GM18858 (cell line): ENCODE measurements around the gene TMEM271.
"Not testable (repeated sequence)": the region's sequence is repeated elsewhere in the genome, so short reads cannot be mapped to it uniquely, and the experiment has no call there.

Experiments
- ATAC-seq: cut with Tn5 transposase; IDR thresholded peaks from one replicate; pipeline ENCODE4 v1.9.1; 2021; ENCODE audit not compliant: unreplicated experiment

Gene TMEM271

DNA sequence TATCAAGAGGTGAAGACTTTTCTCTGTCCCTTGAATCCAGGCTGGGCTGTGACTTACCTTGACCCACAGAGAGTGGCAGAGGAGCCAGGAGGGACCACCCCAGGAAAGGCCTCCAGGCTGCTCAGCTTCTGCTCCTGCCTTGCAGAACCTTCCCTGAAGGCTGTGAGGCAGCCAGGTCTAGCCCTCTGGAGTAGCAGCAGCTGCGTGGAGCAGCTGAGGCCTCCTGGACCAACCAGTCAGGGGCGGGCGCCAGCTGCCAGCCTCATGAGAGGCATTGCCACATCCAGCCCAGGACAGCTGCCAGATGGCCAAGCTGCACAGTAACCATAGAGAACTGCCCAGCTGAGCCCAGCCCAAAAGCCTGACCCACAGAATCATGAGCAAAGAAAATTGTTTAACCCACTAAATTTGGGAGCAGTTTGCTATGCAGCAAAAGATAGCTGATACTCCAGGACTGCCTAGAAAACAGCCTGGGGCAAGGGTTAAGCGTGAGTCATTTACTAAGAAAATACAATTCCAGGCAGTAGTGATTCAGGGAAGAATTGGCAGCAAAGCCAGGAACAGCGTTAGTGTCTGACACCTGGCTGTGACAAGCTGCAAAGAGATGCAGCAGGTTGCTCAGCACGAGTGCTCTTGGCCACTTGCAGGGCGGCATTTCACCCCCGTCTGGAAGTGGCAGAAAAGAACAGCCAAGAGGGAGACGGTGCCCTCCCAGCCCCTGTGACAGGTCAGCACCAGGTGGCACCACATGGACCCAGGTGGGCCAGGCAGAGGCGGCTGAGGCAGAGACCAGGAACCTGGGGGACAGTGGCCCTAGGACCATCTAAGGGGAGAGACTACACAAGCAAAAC is 34.5 kb upstream of the TMEM271 start:
- no peak for ATAC-seq

DNA sequence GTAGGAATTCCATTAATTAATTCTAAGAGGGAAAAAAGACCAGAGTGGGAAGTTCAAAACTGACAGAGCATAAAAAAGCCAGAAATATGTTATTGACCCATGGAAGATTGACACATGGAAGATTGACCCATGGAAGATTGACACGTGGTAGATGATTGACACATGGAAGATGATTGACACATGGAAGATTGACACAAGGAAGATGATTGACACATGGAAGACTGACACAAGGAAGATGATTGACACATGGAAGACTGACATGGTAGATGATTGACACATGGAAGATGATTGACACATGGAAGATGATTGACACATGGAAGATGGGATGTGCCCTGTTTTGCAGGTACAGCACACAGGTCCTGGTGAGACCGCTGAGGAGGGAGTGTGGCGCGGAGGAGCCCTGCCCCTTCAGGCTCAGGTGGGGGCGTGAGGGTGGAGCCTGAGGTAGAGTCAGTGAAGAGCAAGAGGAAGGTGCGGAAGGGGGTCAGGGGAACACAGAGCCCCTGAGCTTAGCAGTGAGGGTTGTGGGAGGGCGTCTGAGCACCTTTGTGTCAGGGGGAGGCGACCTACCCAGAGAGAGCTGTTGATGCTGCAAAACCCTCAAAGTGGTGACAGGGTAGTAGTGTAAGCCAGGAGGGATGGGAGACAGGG is 33.4 kb upstream of the TMEM271 start:
- ATAC-seq: no peak

DNA sequence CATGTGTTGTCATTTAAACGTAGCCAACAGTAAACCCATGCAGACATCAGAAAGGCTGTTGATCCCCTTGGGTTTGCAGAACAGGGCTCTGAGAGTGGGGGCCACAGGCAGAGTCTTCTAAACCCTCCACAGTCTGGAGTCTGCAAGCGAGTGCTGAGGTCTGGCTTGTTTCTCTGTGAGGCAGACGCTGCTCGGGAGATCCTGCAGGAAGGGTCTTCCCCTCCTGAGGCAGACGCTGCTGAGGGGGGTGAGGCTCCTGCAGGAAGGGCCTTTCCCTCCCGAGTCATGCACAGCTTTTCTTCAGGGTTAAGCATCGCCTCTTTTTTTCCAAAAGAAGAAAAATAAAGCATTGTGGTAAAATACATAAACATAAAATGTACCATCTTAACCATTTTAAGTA is 32.1 kb upstream of the TMEM271 start:
- ATAC-seq: no peak

DNA sequence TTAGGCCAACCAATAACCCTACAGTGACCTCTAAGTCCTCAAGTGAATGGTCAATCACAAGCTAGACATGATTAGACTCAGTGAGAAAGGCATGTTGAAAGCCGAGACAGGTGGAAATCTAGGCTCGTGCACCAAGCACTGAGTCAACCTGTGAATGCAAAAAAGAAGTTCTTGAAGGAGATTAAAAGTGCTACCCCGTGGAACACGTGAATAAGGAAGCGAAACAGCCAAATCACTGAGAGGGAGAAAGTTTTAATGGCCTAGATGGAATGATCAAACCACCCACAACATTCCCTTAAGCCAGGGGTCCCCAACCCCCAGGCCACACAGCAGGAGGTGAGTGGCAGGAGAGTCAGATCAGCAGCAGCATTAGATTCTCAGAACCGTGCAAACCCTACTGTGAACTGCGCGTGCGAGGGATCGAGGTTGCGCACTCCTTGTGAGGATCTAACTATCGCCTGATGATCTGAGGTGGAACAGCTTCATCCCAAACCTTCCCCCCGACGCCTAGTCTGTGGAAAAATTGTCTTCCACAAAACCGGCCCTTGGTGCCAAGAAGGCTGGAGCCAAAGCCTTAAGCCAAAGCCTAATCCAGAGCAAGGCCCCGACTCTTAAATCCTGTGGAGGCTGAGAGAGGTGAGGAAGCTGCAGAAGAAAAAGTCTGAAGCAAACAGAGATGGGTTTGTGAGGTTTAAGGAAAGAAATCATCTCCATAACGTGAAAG is 29.8 kb upstream of the TMEM271 start:
- no peak for ATAC-seq

DNA sequence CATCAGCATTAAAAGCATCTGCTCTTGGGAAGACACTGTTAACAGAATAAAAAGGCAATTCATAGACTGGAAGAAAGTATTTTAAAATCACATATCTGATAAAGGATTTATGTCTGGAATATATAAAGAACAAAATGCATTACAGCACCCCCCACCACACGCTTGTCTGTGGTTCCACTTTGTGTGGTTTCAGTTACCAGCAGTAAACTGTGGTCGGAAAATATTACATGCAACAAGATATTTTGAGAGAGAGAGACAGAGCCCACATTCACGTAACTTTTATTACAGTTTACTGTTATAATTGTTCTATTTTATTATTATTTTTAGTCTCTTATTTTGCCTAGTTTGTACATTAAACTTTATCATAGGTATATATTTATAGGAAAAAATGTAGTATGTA is 28.0 kb upstream of the TMEM271 start:
- ATAC-seq: no peak

DNA sequence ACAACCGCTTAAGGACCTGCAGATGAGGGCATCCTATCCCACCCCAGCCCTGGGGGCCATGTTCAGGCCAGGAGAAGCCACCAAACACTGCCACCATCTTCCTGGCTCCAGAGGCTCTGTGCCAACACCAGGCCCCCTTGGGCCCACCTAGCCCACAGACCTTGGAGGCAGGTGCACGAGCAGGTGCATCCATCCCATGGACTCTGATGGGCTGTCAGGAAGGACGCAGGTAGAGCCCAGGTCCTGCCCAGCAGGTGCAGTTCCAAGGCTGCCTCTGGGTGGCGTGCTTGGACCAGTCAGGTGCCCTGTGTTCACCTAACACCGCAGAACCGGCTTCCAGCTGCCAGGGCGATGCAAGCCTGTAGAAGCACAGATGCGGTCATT is 26.5 kb upstream of the TMEM271 start:
- ATAC-seq: no peak

DNA sequence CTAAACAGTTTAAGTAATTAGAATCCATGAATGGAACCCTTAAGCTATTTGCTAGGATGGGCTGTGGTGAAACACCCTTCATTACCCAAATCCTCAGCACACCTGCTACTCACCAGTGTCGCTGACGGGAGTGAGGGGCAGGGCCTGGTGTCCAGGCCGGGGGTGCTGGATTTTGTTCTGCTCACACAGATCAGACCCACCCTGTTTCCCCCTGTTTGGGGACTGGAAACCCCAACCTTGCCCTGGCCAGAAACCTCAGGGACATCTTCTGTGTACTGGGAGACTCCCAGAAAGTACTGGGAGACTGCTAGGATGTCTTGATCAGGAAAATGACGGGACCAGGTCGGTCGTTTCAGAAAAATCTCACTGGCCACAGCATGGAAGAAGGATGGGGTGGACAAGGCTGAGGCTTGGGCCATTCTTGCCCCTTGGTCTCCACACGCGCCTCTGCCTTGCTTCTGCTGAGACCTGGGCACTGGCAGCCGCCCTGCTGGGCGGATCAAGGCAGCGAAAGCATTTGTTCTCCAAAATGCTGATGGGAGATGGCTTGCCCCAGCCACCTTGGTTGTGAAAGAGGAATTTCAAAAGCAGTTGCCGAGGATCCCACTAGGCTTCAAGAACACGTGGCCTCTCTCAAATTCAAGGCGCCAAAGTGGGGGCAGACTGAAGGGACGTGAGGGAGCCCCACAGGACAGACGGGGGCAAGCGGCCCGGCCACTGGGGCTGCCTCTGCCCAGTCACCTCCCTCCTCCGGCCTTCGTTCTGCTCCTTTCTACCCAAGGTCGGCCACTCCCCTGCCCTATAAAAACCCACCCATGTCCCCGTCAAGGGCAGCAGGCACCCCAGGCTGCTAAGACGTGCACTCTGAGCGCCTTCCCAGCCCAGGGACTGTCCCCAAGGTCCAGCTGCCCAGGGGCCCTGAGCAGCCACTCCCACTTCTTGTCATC is 25.8 kb upstream of the TMEM271 start:
- no peak for ATAC-seq

DNA sequence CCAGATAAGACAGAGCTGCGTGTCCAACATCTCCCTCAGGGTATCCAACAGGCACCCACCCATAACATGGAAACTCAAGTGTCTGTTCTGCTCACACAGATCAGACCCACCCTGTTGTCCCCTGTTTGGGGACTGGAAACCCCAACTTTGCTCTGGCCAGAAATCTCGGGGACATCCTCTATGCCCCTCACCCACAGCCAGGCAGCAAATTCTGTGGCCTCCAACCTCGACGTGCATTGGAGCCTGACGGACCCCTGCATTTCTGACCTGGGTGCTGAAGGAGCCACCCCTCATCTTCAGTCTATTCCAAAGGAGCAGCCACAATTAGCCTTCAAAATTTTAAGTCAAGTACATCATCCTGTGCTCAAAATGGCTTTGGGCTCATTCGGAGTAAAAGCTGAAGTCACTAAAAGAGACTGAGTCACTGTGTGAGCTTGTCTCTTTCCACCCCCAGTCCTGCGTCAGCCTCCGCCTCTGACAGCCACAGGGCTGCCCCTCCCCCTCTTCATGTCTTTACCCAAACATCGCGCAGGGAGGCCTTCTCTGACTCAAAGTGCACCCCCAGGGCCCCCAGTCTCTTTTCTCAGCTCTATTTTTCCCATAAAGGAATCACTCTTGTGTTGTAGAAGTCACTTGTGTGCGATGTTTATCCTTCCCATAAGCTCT is 24.9 kb upstream of the TMEM271 start:
- no peak for ATAC-seq

DNA sequence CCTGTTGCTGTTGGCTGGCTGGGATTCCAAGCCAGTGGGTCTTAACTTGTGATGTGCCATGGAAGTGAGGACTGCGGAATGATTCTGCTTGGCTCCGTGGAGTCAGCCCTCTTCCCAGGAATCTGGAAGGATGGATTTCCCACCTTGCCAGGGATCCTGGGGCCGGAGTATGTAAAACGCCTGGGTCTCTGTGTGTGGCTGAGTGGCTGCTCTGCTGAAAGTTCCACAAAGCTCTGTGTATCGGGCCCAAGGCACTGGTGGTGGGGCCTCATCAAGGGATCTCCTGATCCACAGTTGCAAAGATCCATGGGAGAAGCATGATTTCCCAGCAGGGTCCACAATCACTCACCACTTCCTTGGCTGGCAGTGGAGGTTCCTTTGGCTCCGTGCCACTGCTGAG is 24.1 kb upstream of the TMEM271 start:
- ATAC-seq: no peak

DNA sequence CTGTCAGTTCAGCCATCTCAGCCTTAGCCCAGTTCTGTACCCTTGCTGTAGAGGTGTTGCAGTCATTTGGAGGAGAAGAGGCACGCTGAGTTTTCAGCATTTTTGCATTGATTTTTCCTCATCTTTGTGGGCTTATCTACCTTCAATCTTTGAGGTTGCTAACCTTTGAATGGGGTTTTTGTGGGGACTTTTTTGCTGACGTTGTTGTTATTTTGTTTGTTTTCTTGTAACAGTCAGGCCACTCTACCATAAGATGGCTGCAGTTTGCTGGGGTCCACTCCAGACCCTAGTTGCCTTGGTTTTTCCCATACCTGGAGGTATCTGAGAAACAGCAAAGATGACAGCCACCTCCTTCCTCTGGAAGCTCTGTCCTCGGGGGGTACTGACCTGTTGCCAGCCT is 22.8 kb upstream of the TMEM271 start:
- no peak for ATAC-seq

DNA sequence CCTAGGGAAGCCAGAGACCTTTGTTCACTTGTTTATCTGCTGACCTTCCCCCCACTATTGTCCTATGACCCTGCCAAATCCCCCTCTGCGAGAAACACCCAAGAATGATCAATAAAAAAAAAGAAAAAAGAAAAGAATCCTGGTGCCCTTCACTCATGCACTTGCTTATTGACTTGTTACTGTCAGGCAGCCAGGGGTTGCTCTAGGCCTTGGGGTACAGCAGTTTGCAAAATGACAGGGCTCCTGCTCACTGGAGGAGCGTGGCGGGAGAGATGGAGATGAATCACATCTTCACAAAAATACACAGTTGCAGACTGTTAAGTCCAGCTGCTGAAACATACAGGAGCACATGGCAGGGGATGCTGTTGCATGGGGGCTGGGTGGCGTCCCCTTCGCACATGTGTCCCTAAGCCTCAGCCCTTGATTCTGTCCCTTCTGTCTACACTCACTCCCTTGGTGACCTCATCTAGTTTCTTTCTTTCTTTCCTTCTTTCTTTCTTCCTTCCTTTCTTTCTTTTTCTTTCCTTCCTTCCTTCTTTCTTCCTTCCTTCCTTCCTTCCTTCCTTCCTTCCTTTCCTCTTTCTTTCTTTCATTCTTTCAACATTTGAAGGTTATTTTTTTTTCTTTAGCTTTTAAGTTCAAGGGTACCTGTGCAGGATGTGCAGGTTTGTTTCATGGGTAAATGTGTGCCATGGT is 16.9 kb upstream of the TMEM271 start:
- no peak for ATAC-seq

DNA sequence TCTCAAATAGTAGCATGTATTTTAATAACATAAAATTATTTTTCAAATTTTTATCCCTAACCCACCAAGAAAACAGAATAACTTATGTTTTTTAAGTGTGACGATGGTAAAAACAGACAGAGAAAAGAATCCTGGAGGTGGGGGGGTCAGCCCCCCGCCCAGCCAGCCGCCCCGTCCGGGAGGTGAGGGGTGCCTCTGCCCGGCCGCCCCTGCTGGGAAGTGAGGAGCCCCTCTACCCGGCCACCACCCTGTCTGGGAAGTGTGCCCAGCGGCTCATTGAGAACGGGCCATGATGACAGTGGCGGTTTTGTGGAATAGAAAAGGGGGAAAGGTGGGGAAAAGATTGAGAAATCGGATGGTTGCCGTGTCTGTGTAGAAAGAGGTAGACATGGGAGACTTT is 16.1 kb upstream of the TMEM271 start:
- ATAC-seq: not testable (repeated sequence)

DNA sequence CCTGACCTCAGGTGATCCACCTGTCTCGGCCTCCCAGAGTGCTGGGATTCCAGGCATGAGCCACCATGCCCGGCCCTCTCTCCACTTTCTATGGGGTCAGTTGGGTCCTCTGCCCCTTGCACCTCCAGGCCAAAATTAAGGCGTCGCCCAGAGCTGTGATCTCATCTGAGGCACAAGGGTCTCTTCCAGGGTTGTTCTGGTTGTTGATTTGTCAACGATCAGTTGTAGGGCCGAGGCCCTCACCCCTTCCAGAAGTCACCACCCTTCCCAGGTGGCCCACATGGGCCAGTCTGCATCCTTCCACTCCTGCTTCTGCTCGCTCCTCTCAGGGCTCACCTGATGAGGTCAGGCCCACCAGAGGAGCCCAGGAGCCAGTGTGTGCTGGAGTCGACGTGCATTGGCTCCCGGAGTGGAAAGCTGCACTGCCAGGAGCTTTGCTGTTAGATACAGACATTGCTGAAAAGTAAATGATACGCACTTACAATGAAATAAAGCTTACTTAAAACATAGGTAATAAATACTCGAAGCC is 14.3 kb upstream of the TMEM271 start:
- ATAC-seq: no peak

DNA sequence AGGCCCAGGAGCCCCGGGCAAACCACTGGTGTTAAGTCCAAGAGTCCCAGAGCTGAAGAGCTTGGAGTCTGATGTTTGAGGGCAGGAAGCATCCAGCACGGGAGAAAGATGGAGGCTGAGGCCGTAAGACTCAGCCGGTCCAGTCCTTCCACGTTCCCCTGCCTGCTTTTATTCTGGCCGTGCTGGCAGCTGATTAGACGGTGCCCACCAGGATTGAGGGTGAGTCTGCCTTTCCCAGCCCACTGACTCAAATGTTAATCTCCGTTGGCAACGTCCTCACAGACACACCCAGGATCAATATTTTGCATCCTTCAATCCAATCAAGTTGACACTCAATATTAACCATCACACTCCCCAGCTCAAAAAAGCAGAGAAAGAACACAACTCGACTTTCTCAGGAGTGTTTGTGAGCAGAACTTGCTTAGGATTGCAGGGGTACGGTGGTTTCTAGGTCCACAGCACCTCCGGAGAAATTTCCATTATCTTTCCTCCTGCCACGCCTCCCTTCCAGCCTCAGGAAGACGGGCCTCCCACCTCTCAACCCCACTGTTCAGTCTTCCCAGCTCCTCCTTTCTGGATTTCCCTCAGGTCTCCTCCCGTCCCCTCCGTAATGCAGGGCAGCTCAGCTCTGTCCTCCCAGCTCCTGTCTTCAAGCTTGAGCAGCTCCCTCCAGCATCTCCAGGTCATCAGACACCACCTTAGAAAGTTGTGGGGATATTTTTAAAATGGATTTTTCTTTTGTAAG is 13.3 kb upstream of the TMEM271 start:
- ATAC-seq: no peak

DNA sequence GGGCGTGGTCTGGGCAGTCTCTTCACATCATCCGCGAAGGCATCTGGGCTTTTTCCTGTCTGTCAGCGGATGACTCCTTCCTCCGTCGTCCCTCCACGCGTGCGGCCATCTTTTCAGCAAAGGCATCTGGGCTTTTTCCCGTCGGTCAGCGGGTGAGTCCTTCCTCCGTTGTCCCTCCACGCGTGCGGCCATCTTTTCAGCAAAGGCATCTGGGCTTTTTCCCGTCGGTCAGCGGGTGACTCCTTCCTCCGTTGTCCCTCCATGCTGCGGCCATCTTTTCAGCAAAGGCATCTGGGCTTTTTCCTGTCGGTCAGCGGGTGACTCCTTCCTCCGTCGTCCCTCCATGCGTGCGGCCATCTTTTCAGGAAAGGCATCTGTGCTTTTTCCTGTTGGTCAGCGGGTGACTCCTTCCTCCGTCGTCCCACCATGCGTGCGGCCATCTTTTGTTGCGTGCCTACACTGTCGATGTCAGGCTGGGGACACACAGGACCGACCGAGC is 12.3 kb upstream of the TMEM271 start:
- no peak for ATAC-seq

DNA sequence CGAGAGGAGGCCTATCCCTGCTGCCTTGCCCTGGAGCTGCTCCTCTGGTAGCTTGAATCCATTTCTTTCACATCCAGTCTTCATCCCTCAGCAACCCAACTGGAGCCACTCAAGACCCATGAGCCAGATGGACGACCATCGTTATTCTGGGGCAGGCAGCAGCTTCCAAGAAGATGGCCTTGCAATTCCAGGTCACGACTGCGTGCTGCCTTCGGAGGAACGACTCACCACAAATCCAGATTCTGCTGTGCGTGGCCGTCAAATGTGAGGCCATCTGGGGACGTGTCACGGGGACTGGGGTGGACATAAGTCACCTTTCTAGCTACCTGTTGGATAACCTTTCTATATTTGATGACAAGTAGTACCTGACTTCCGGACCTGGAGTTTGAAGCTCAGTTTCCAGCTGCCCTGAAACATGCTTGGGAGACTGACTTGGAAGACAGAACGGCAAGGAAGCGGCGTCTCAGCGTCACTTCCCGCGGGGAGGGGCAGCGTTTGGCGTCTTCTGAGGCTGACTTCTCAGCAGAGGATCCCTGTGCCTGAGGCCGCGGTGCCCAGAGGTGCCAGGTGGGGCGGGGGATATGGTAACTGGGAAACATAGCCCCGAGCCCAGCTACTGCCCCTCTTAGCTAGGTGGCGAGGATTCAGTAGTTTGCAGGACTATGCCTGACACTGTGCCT is 11.7 kb upstream of the TMEM271 start:
- ATAC-seq: no peak

DNA sequence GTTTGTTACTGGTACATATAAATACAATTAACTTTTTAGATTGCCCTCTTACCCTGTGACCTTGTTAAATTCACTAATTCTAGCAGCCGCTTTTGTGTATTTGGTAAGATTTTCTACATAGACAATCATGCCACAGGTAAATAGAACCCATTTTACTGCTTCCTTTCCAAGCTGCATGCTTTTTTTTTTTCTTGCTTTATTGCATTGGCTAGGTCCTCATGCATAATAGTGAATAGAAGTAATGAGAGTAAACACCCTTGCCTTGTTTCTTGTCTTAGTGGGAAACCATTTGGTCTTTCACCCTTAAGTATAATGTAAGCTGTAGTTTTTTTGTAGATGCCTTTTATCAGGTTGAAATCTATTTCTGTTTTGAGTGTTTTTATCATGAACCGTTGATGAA is 7.7 kb upstream of the TMEM271 start:
- no peak for ATAC-seq

DNA sequence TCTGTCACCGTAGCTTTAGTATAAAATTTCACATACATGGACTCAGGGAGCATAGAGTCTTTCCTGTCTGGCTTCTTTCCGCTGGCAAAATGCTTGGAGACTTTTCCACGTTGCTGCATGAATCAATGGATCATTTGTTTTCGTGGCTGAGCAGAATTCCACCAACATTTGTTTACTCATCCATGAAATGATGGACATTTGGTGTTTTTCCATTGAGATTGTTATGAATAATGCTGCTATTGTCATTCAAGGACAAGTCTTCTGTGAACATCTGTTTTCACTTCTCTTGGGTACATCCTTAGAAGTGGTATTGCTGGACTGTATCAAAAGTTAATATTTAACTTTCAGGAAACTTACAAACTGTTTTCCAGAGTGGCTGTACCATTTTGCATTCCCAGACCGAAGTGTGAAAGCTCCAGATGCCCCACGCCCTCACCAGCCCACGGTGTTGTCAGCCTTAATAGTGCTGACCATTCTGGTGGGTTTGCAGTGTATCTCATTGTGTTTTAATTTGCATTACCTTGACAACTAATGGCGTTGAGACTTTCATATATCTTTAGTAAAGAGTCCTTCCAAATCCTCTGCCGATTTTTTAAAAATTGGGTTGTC is 5.8 kb upstream of the TMEM271 start:
- ATAC-seq: no peak
